Globus pallidus (tissue), 1 donor: ENCODE results near the gene USP31.

ENCODE experiments used
- DNase-seq: peaks from one replicate; pipeline ENCODE4 v3.0.0-alpha.2; 2015; ENCODE audit warnings: low spot score

The USP31 gene

GRCh38 chr16:23149267-23149992 lies at the start of gene USP31:
TSS of gene USP31 (minus strand) at chr16:23149452. CDS start at chr16:23149270, 182 bp downstream.
- DNase-seq: peak; percentile 93

- no peak for DNase-seq
Measured at GRCh38 chr16:23196539-23196938, 47.3 kb upstream of the USP31 start.

DNA sequence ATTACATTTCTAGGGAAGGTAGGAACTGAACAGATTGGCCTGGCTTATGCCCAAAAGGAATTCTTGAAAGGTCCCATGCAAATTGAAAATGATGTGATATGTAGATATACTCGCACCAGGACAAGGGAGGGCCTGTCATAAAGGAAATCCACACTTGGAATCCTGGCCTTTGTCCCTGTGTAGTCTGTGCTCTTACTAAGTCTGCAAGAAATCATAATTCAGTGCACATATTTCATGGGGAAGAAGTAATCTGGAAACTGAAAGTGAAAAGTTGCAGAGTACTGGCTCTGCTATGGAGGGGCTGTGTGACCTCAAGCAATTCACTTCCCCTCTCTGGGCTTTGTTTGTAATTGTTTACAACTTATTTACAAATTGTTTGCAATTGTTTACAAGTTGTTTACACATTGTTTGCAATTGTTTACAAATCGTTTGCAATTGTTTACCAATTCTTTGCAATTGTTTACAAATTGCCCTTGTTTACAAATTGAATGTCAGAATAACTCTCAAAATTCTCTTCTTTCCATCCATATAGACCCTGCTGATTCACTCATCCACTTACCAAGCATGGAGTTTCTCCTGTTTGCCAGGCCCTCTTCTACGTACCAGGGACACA lies 46.2 kb upstream of the USP31 start:
- no peak for DNase-seq

- DNase-seq: no peak
Measured at GRCh38 chr16:23194497-23195221, 45.4 kb upstream of the USP31 start.

DNA sequence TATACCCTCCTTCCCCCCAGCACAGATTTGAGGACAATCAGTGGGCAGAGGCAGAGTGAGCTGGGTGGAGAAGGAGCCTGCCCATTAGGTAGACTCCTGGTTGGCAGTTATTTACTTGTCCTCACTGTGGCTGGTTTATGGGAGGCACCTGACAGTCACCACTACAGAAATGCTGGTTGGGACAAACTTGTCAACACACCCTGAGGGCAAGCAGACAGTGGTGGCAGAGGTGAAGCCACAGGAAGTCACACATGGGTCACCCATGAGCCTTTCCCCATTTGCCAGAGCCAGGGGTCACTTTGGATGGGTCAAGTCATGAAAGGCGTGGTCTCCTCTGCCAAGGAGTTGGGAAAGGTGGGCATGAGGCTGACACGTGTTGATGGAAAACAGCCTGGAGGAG lies 39.7 kb upstream of the USP31 start:
- DNase-seq: no peak

- DNase-seq: no peak
Measured at GRCh38 chr16:23187341-23187740, 38.1 kb upstream of the USP31 start.

DNA sequence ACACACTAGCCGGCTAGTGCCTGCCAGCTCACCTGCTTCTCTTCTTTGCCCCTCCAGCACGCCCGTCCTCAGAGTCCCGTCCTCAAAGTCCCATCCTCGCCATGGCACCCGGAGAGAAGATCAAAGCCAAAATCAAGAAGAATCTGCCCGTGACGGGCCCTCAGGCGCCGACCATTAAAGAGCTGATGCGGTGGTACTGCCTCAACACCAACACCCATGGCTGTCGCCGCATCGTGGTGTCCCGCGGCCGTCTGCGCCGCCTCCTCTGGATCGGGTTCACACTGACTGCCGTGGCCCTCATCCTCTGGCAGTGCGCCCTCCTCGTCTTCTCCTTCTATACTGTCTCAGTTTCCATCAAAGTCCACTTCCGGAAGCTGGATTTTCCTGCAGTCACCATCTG lies 36.9 kb upstream of the USP31 start:
- no peak for DNase-seq

GRCh38 chr16:23185656-23186055 lies 36.4 kb upstream of the USP31 start:
- no peak for DNase-seq

- no peak for DNase-seq
Measured at GRCh38 chr16:23183543-23183862, 34.3 kb upstream of the USP31 start.

- DNase-seq: no peak
Measured at GRCh38 chr16:23182679-23183542, 33.7 kb upstream of the USP31 start, which contains the start of gene SCNN1G. TSS of gene SCNN1G (plus strand) at chr16:23182745. CDS start at chr16:23186272, 3,527 bp downstream.

DNA sequence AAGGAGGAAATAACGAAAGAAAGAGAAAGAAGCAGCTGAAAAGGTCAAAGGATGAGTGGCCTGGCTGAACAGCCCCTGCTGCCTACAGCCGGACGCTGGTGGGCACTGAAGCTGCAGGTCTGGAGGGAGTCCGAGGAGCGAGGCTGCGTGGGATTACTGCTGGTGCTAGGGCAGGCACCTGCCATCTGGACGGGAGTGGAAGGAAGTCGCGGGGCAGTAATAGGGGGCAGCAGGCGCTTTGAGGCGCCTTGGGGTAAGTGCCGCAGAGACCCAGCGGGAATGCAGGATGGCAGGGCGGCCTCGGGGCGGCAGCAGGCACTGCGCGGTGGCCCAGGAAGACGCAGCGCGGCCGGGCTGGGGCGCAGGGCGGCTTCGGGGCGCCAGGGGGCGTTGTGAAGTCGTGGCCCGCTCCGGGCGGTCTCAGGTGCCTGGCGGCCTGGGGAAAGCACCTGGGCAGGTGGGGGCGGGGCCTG lies 33.0 kb upstream of the USP31 start:
- peak; percentile 49 for DNase-seq

DNA sequence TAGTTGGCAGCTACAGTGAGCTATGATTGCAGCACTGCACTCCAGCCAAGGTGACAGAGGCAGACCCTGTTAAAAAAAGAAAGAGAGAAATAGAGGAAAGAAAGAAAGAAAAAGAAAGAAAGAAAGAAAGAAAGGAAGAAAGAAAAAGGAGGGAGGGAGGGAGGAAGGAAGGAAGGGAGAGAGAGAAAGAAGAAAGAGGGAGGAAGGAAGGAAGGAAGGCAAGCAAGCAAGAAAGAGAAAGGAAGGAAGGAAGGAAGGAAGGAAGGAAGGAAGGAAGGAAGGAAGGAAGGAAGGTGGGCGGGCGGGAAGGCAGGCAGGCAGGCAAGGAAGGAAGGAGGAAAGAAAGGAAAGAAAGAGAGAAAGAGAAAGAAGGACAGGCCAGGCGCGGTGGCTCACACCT lies 32.3 kb upstream of the USP31 start:
- no peak for DNase-seq

DNA sequence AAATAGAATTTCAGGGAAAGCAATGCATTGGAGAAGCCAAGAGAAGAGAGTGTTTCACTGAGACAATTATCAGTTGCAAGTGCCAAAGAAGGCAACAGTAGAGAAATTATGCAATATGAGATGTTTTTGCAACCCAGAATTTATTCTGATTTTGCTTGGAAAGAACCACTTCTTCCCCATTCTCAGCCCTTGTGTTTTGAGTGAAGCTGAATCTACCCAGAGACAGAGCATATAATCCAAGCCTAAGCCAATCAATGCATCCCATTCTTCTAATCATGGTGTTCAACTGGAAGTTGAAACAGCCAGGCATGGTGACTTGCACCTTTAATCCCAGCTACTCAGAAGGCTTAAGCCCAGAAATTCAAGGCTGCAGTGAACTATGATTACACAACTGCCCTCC lies 26.4 kb upstream of the USP31 start:
- DNase-seq: no peak

GRCh38 chr16:23174622-23175021 lies 25.4 kb upstream of the USP31 start:
- DNase-seq: no peak

DNA sequence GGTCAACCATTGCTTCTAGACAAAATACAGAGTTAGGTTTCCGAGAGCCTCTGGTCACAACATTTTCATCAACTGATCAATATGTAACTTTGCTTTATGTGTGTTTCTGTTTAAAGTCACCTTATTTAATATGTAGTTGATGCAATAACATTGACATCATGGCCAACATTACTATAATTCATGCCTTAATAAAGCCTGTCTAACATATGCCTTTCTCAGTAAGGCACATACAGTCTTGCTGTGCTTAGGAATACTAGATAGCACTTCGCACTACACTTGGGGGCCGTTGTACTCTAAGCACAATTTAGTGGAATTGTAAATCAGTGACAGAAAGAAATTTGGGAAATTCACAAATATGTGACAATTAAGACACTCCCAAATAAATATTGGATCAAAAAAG lies 23.7 kb upstream of the USP31 start:
- no peak for DNase-seq

GRCh38 chr16:23172583-23172982 lies 23.3 kb upstream of the USP31 start:
- DNase-seq: no peak

DNA sequence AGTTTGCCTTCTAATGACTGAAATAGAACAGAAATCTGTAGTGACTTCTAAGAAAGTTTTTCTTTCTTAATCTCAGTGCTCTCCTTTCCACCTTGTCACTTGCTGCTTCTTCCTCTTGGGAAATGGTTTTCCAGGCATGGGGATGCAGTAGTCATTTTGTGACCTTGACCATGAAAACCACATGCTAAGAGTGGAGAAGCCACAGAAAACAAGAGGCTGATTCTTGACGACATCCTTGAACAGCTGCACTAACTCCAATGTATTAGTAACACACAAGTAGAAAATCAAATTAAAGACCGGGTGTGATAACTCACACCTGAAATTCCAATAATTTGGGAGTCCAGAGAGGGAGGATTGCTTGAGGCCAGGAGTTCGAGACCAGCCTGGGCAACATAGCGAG lies 15.5 kb upstream of the USP31 start:
- DNase-seq: no peak

GRCh38 chr16:23163921-23164320 lies 14.7 kb upstream of the USP31 start:
- no peak for DNase-seq

GRCh38 chr16:23160574-23160973 lies 11.3 kb upstream of the USP31 start:
- DNase-seq: no peak

- DNase-seq: no peak
Measured at GRCh38 chr16:23160082-23160481, 10.8 kb upstream of the USP31 start.

- no peak for DNase-seq
Measured at GRCh38 chr16:23158114-23158513, 8.9 kb upstream of the USP31 start.

DNA sequence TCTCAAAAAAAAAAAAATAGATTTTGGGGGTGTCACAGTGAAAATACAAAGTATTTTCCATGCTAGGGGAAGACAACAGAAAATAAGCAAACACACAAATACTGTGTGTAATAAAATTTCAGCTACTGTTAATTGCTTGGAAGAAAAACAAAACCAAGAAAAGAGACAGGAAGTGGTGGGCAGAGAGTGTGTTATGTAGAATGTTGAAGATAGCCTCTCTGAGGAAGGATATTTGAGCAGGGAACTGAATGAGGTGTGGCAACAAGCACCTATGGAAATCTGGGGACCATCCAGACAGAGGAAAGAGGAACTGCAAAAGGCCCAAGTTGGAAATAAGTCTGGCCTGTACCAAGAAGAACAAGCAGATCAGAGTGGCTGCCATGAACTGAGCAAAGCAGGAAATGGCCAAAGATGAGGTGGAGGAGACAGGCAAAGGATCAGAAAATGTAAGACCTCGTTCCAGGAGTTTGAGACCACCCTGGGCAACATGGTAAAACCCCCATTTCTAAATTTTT lies 7.8 kb upstream of the USP31 start:
- DNase-seq: no peak
